KMS-11 (cell line): Measurements from ENCODE around the gene TACR1.

ENCODE experiments used
- H2AFZ ChIP-seq: fragments of 200-600 bp; sonication (generic); 2 replicates; pipeline ENCODE4 v1.6.1; 2016; ENCODE audit warnings: antibody characterized with exemption, mixed run types, low read depth
- H3K27ac ChIP-seq: fragments of 200-600 bp; sonication (generic); 2 replicates; pipeline ENCODE4 v1.6.1; 2016; ENCODE audit warnings: mild to moderate bottlenecking, mixed run types
- H3K27me3 ChIP-seq: fragments of 200-600 bp; sonication (generic); 2 replicates; pipeline ENCODE4 v1.6.1; 2017; ENCODE audit warnings: mild to moderate bottlenecking, low read depth, mixed run types, moderate library complexity; ENCODE audit not compliant: insufficient read depth
- H3K36me3 ChIP-seq: fragments of 200-600 bp; sonication (generic); 2 replicates; pipeline ENCODE4 v1.6.1; 2017; ENCODE audit warnings: mild to moderate bottlenecking, mixed run types; ENCODE audit not compliant: insufficient read depth
- H3K4me1 ChIP-seq: fragments of 200-600 bp; sonication (generic); 2 replicates; pipeline ENCODE4 v1.6.1; 2016; ENCODE audit warnings: mild to moderate bottlenecking, low read depth, mixed run types; ENCODE audit not compliant: poor library complexity, severe bottlenecking
- H3K4me2 ChIP-seq: fragments of 200-600 bp; sonication (generic); 2 replicates; pipeline ENCODE4 v1.7.0; 2016; ENCODE audit warnings: mild to moderate bottlenecking, mixed run types
- H3K4me3 ChIP-seq: fragments of 200-600 bp; sonication (generic); IDR thresholded peaks from 2 replicates; pipeline ENCODE4 v1.6.1; 2017; ENCODE audit warnings: low read depth, low read length, mixed read lengths; ENCODE audit not compliant: insufficient read depth
- H3K79me2 ChIP-seq: fragments of 200-600 bp; sonication (generic); 2 replicates; pipeline ENCODE4 v1.6.1; 2016; ENCODE audit warnings: low read depth, mixed run types; ENCODE audit not compliant: insufficient read depth
- H3K9ac ChIP-seq: fragments of 200-600 bp; sonication (generic); 2 replicates; pipeline ENCODE4 v1.6.1; 2016; ENCODE audit warnings: mild to moderate bottlenecking, mixed run types
- H4K20me1 ChIP-seq: fragments of 200-600 bp; sonication (generic); 2 replicates; pipeline ENCODE4 v1.6.1; 2016; ENCODE audit warnings: mild to moderate bottlenecking, mixed run types; ENCODE audit not compliant: insufficient read depth
- CTCF ChIP-seq: fragments of 200-600 bp; sonication (generic); conservative IDR thresholded peaks from 2 replicates; pipeline ENCODE4 v1.6.1; 2017; ENCODE audit warnings: low read depth, mild to moderate bottlenecking, antibody characterized with exemption, low read length, moderate library complexity, mixed read lengths

Gene TACR1

GRCh38 chr2:75226617-75227016 is 27.3 kb upstream of the TACR1 start:
- H4K20me1 ChIP-seq = no peaks in the 10 kb centered on the region
- H3K9ac ChIP-seq = no peak overlapping the region
- peaks cover 14% of the 10 kb centered on the region for H3K4me1 ChIP-seq
- no peak overlapping the region for H3K4me2 ChIP-seq
- H3K36me3 ChIP-seq = no peaks in the 10 kb centered on the region
- no peaks in the 10 kb centered on the region for H3K79me2 ChIP-seq
- no peak overlapping the region for H2AFZ ChIP-seq
- H3K4me3 ChIP-seq = no peak overlapping the region
- H3K27me3 ChIP-seq = no peaks in the 10 kb centered on the region
- TF ChIP-seq CTCF = no peak
- no peak overlapping the region for H3K27ac ChIP-seq

GRCh38 chr2:75226099-75226498 is 26.8 kb upstream of the TACR1 start:
- Histone ChIP-seq H4K20me1 (no peaks in the 10 kb centered on the region), H3K4me1 (peaks cover 14% of the 10 kb centered on the region), H3K4me2 (no peak overlapping the region), H3K27me3 (no peaks in the 10 kb centered on the region), H3K36me3 (no peaks in the 10 kb centered on the region), H2AFZ (no peak overlapping the region), H3K4me3 (no peak overlapping the region), H3K79me2 (no peaks in the 10 kb centered on the region), H3K27ac (no peak overlapping the region), H3K9ac (no peak overlapping the region)
- no peak for TF ChIP-seq CTCF

GRCh38 chr2:75224636-75225094 is 25.3 kb upstream of the TACR1 start:
- no peaks in the 10 kb centered on the region for H4K20me1 ChIP-seq
- TF ChIP-seq CTCF = no peak
- H3K79me2 ChIP-seq = no peaks in the 10 kb centered on the region
- no peaks in the 10 kb centered on the region for H3K27me3 ChIP-seq
- H3K4me2 ChIP-seq = no peak overlapping the region; the same call in 1 of the 2 replicates
- no peak overlapping the region for H3K27ac ChIP-seq
- H2AFZ ChIP-seq = no peak overlapping the region
- H3K4me3 ChIP-seq = no peak overlapping the region
- H3K9ac ChIP-seq = no peak overlapping the region
- H3K36me3 ChIP-seq = no peaks in the 10 kb centered on the region
- H3K4me1 ChIP-seq = peaks cover 14% of the 10 kb centered on the region

- Histone ChIP-seq H3K4me3 (no peak overlapping the region), H4K20me1 (no peaks in the 10 kb centered on the region), H3K79me2 (no peaks in the 10 kb centered on the region), H3K4me1 (peaks cover 14% of the 10 kb centered on the region), H3K27me3 (no peaks in the 10 kb centered on the region), H3K4me2 (no peak overlapping the region), H2AFZ (no peak overlapping the region), H3K9ac (no peak overlapping the region), H3K27ac (no peak overlapping the region), H3K36me3 (no peaks in the 10 kb centered on the region)
- TF ChIP-seq CTCF = no peak
These were observed 23.2 kb upstream of the TACR1 start for GRCh38 chr2:75222527-75222926.
